T-cell (primary cell): ENCODE results near the gene SLC35G2. TPM values are rescaled to one million over a fixed set of nuclear protein-coding genes. Genes with fewer than 3 reads are reported as not detected.
A peak's percentile ranks its signal among the peaks of the same experiment; 100 is the strongest.

Experiments
- ATAC-seq, 4 experiments: fragments of 200-7000 bp in 3 of 4; fragments of 150-1000 bp in 1 of 4; cut with Tn5 transposase; replicated peaks in 1 of 4; 1 replicate in 3 of 4; 2 replicates in 1 of 4; pipeline ENCODE4 v1.10.0; 2021; ENCODE audit warnings: moderate library complexity in 3 of 4, mild to moderate bottlenecking in 2 of 4, moderate number of reproducible peaks in 1 of 4
- CTCF ChIA-PET, 2 donors: fragments of 300-600 bp; sonication (Branson Sonifier 250); formaldehyde crosslinking; loops; one replicate each; lab custom pipeline; 2022; ENCODE audit warnings: antibody characterized with exemption in 2 of 2; lab: Charles Lee
- POLR2A ChIA-PET, 2 donors: fragments of 300-600 bp; sonication (Branson Sonifier 250); formaldehyde crosslinking; loops; one replicate each; lab custom pipeline; 2022; ENCODE audit warnings: antibody characterized with exemption in 2 of 2; lab: Charles Lee
- DNase-seq, 35 experiments: peaks; one replicate each; pipeline versions ENCODE4 v3.0.0 to v3.0.0-alpha.2; 2013 to 2023
- H3K27ac ChIP-seq: one replicate; pipeline ENCODE4 v1.5.1; 2013; ENCODE audit warnings: low read length
- H3K27me3 ChIP-seq, 2 experiments: replicated peaks in 1 of 2; 1 replicate in 1 of 2; 2 replicates in 1 of 2; pipeline versions ENCODE4 v1.6.1 to v1.7.0; 2013; ENCODE audit warnings: low read length in 1 of 2, mixed read lengths in 1 of 2; ENCODE audit not compliant: control insufficient read depth in 2 of 2, insufficient read depth in 2 of 2; ENCODE audit errors: extremely low read depth in 1 of 2
- H3K36me3 ChIP-seq, 2 donors: 1 replicate in 1 of 2; 2 replicates in 1 of 2; pipeline versions ENCODE4 v1.6.1 to v1.7.0; 2013; ENCODE audit warnings: low read length in 1 of 2; ENCODE audit not compliant: control insufficient read depth in 2 of 2, insufficient read depth in 1 of 2; ENCODE audit errors: extremely low read depth in 1 of 2
- H3K4me1 ChIP-seq, 2 experiments: 1 replicate in 1 of 2; 2 replicates in 1 of 2; pipeline versions ENCODE4 v1.6.1 to v1.7.0; 2013; ENCODE audit warnings: low read length in 2 of 2, mixed read lengths in 1 of 2; ENCODE audit not compliant: insufficient read depth in 2 of 2, control insufficient read depth in 1 of 2; ENCODE audit errors: extremely low read depth in 1 of 2
- H3K4me3 ChIP-seq, 2 donors: 1 replicate in 1 of 2; 2 replicates in 1 of 2; pipeline versions ENCODE4 v1.5.1 to v1.7.0; 2013; ENCODE audit warnings: mild to moderate bottlenecking in 2 of 2, low read length in 1 of 2, moderate library complexity in 1 of 2; ENCODE audit not compliant: control insufficient read depth in 1 of 2; ENCODE audit errors: extremely low read depth in 1 of 2
- H3K9me3 ChIP-seq: 2 replicates; pipeline ENCODE4 v1.7.0; 2013
- H3K27ac Mint-ChIP-seq, 2 donors: one replicate each; pipeline ENCODE4 v1.8.0; 2020 to 2021; ENCODE audit warnings: mild to moderate bottlenecking in 2 of 2, mixed read lengths in 2 of 2
- H3K27me3 Mint-ChIP-seq, 2 donors: one replicate each; pipeline ENCODE4 v1.8.0; 2021 to 2022; ENCODE audit warnings: mixed read lengths in 2 of 2
- H3K36me3 Mint-ChIP-seq: one replicate; pipeline ENCODE4 v1.8.0; 2021; ENCODE audit warnings: mixed read lengths
- H3K4me1 Mint-ChIP-seq, 3 donors: one replicate each; pipeline ENCODE4 v1.8.0; 2020 to 2022; ENCODE audit warnings: mixed read lengths in 3 of 3, mild to moderate bottlenecking in 1 of 3
- H3K4me3 Mint-ChIP-seq, 3 donors: one replicate each; pipeline ENCODE4 v1.8.0; 2020 to 2022; ENCODE audit warnings: mild to moderate bottlenecking in 3 of 3, mixed read lengths in 3 of 3, moderate library complexity in 3 of 3
- H3K9me3 Mint-ChIP-seq, 3 donors: one replicate each; pipeline ENCODE4 v1.8.0; 2020 to 2022; ENCODE audit warnings: mixed read lengths in 3 of 3
- WGBS: methylation state at CpG from one replicate; pipeline ENCODE4 v1.1.5; 2013; ENCODE audit warnings: missing lambda C conversion rate; ENCODE audit not compliant: insufficient coverage; 5-methylcytosine and 5-hydroxymethylcytosine counted together
- total RNA-seq, 35 experiments: library from RNA in 6 of 35; stranded (reverse) in 6 of 35; fragments of 120-200 nt in 1 of 35; gene quantifications; one replicate each; pipeline versions ENCODE4 v1.2.1 to v1.2.4 and lab custom pipeline; 2013 to 2026

The SLC35G2 gene
- total RNA-seq, 5 donors from 2014 or later (not counting 1 experiment from before 2014, with no cell fraction given), result 0.16 to 1.2 (median 0.29) TPM; not detected in 1

DNA sequence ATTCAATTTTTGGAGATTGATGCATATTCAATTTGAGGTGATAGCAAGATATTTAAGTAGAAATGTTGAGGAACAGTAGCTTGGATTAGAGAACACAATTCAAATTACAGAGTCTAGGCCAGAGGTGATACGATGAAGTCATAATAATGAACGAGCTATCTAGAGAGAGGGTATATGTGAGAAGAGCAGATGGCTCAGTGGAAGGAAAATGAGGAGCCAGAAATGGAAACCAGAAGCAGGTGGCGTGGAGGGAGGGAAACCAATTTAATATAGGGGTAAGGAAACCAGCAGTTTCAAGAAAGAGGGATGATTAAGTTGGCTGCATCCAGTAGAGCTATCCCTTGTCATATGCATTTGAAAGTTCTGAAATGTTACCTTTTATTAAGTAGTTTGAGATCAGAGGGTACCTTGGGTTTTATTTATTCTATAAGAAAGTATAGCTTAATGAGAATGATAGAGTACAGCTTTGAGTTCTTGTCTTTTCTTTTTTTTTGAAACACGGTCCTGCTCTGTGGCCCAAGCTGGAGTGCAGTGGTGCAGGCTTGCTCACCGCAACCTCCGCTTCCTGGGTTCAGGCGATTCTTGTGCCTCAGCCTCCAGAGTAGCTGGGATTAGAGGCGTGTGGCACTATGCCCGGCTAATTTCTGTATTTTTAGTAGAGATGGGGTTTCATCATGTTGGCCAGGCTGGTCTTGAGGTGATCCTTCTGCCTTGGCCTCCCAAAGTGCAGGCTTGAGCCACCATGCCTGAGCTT is 65.2 kb downstream of the SLC35G2 start:
- Histone ChIP-seq H3K4me3 (no peak overlapping the region), H3K9me3 (no peaks in the 10 kb centered on the region), H3K4me1 (peaks cover 33 to 38% of the 10 kb centered on the region in 2 experiments), H3K27me3 (no peaks in the 10 kb centered on the region), H3K36me3 (no peaks in the 10 kb centered on the region), H3K27ac (peak overlapping the region; percentile 73)
- Mint-ChIP-seq H3K9me3 (peaks cover 0 to 4% (median 4%) of the 10 kb centered on the region in 3 donors), H3K4me1 (peaks cover 83 to 86% (median 84%) of the 10 kb centered on the region in 3 donors), H3K4me3 (peak overlapping the region in 2 of 3 donors; percentile 11 to 15), H3K27me3 (no peaks in the 10 kb centered on the region), H3K36me3 (peaks cover 9% of the 10 kb centered on the region), H3K27ac (peak overlapping the region; percentile 77 to 81)
- DNase-seq (no peak), ATAC-seq (no peak)
- POLR2A ChIA-PET, result interaction anchor here (0.6 to 1.0 kb wide), 5 partner anchors 22 to 135 kb away, joined by 3 to 5 read pairs (median 5); partner anchors contain the start of gene NCK1 (in 2 of the 2)
- CTCF ChIA-PET, result interaction anchor here (0.5 to 2.2 kb wide), 8 partner anchors 16 to 696 kb away, joined by 3 to 5 read pairs (median 3); partner anchors contain the start of gene NCK1 (in 1 of the 2)
- WGBS, result 89% methylated on average over 7 of the region's 9 CpGs

- H3K36me3 ChIP-seq, result peaks cover 0 to 2% of the 10 kb centered on the region in 2 donors
- H3K27ac Mint-ChIP-seq, result peak overlapping the region; percentile 81 to 89
- CTCF ChIA-PET, result interaction anchor here (1.3 to 2.2 kb wide), 3 partner anchors 14 to 62 kb away, joined by 3 to 5 read pairs (median 3); no protein-coding TSS in a partner anchor
- no peaks in the 10 kb centered on the region for H3K27me3 Mint-ChIP-seq
- peak overlapping the region; percentile 73 for H3K27ac ChIP-seq
- no peaks in the 10 kb centered on the region for H3K27me3 ChIP-seq
- ATAC-seq (peak; percentile 71 to 90 (median 85)), DNase-seq (peak in 1 of 35 experiments; percentile 53)
- no peaks in the 10 kb centered on the region for H3K9me3 ChIP-seq
- H3K4me3 Mint-ChIP-seq, result peak overlapping the region; percentile 51 to 55 (median 54)
- H3K4me1 ChIP-seq, result peaks cover 33 to 41% of the 10 kb centered on the region in 2 experiments
- peaks cover 84 to 88% (median 84%) of the 10 kb centered on the region in 3 donors for H3K4me1 Mint-ChIP-seq
- peaks cover 16% of the 10 kb centered on the region for H3K36me3 Mint-ChIP-seq
- WGBS, result 36% methylated on average over 2 of the region's 5 CpGs
- H3K9me3 Mint-ChIP-seq, result peaks cover 0 to 4% (median 4%) of the 10 kb centered on the region in 3 donors
- POLR2A ChIA-PET, result interaction anchor here in 1 of 2 donors (0.6 kb wide), 1 partner anchor 20 kb away, joined by 6 read pairs; no protein-coding TSS in a partner anchor
- H3K4me3 ChIP-seq, result peak overlapping the region in 1 of 2 donors; percentile 38
Measured at GRCh38 chr3:136885357-136886213, 66.7 kb downstream of the SLC35G2 start.

- POLR2A ChIA-PET, result no interaction called here
- H3K9me3 Mint-ChIP-seq, result peaks cover 0 to 4% (median 0%) of the 10 kb centered on the region in 3 donors
- H3K36me3 ChIP-seq, result peaks cover 3 to 4% of the 10 kb centered on the region in 2 donors
- H3K27ac Mint-ChIP-seq, result no peak overlapping the region
- ATAC-seq, result no peak
- 83% methylated on average over 18 of the region's 24 CpGs for WGBS
- CTCF ChIA-PET, result no interaction called here
- peaks cover 2% of the 10 kb centered on the region for H3K9me3 ChIP-seq
- no peak overlapping the region for H3K4me3 ChIP-seq
- peaks cover 79 to 86% (median 83%) of the 10 kb centered on the region in 3 donors for H3K4me1 Mint-ChIP-seq
- peaks cover 35% of the 10 kb centered on the region for H3K36me3 Mint-ChIP-seq
- H3K4me1 ChIP-seq, result peaks cover 24 to 30% of the 10 kb centered on the region in 2 experiments
- H3K27me3 ChIP-seq, result no peaks in the 10 kb centered on the region
- no peak overlapping the region for H3K4me3 Mint-ChIP-seq
- H3K27me3 Mint-ChIP-seq, result no peaks in the 10 kb centered on the region
- no peak overlapping the region for H3K27ac ChIP-seq
- DNase-seq, result no peak
Measured at GRCh38 chr3:136889947-136890346, 71.0 kb downstream of the SLC35G2 start.

DNA sequence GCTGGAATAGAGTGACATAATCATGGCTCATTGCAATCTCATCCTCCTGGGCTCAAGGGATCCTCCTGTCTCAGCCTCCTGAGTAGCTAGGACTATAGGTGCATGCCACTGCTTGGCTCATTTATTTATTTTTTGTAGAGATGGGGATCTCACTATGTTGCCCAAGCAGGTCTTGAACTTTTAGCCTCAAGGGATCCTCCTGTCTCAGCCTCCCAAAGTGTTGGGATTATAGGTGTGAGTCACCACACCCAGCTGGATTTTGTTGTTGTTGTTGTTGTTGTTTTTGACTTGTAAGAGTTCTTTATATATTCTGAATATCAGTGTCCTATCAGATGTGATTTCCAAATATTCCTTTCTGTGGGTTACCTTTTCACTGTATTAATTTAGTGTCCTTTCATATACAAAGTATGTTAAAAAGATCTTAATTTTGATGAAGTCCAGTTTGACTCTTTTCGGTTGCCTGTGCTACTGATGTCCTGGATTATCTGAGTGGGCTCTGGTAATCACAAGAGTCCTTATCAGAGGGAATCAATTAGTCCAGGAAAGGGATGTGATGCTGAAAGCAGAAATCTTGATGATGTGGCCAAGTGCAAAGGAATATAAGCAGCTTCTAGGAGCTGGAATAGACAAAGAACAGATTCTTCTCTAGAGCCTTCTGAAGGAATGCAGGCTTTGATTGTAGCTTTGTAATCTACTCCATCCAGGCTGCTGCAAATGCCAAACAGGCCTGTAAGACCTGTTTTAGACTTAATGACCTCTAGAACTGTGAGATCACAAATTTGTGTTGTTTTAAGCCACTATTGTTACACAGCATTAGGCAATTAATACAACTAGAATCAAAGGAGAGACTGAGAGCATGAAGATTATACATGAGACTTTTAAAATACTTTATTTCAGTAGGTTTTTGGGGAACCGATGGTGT is 73.3 kb downstream of the SLC35G2 start:
- Mint-ChIP-seq H3K4me3 (peak overlapping the region in 1 of 3 donors; percentile 35), H3K9me3 (peaks cover 0 to 4% (median 0%) of the 10 kb centered on the region in 3 donors), H3K27me3 (no peaks in the 10 kb centered on the region), H3K36me3 (peaks cover 42% of the 10 kb centered on the region), H3K27ac (peak overlapping the region; percentile 14 to 49), H3K4me1 (peaks cover 72 to 77% (median 73%) of the 10 kb centered on the region in 3 donors)
- Histone ChIP-seq H3K4me1 (peaks cover 9 to 22% of the 10 kb centered on the region in 2 experiments), H3K27ac (no peak overlapping the region), H3K27me3 (no peaks in the 10 kb centered on the region), H3K9me3 (peaks cover 2% of the 10 kb centered on the region), H3K4me3 (no peak overlapping the region), H3K36me3 (peaks cover 3 to 4% of the 10 kb centered on the region in 2 donors)
- ChIA-PET CTCF (interaction anchor here in 1 of 2 donors (0.6 kb wide), 1 partner anchor 33 kb away, joined by 3 read pairs; no protein-coding TSS in a partner anchor), POLR2A (interaction anchor here in 1 of 2 donors (0.6 kb wide), 1 partner anchor 41 kb away, joined by 4 read pairs; no protein-coding TSS in a partner anchor)
- no peak for DNase-seq
- WGBS, result no CpG with 5 or more reads among the region's 2 CpGs
- ATAC-seq, result no peak

DNA sequence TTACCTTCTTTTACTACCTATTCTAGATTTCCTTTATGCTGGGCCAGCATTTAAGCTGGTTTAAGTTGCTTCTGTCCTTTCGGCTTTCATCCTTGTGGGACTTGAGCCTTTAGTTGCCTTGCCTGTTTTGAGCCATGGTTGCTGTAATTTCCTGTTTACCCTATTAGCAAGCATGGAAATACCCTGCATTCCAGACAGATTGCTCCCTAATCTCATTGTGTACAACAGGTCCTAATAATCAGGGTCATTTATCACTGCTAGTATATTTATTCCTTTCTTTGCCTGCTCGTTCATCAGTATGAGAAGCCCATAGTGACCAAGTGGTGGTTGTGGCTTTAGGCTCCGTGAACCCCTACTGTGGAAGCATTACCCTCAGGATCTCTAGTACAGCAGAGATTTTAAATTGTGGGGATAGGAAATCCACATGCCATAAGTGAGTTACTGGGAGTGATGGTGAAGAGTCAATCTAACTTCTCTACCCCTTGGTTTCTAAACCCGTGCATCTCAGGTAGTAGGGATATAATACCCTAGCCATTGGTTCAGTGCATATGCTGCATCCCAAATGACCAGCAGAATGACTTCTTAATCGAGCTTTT is 75.0 kb downstream of the SLC35G2 start:
- Mint-ChIP-seq H3K36me3 (peaks cover 41% of the 10 kb centered on the region), H3K4me3 (peak overlapping the region in 1 of 3 donors; percentile 31), H3K4me1 (peaks cover 71 to 75% (median 74%) of the 10 kb centered on the region in 3 donors), H3K9me3 (peaks cover 0 to 4% (median 0%) of the 10 kb centered on the region in 3 donors), H3K27ac (no peak overlapping the region), H3K27me3 (no peaks in the 10 kb centered on the region)
- CTCF ChIA-PET, result interaction anchor here in 1 of 2 donors (0.6 kb wide), 1 partner anchor 141 kb away, joined by 11 read pairs; no protein-coding TSS in a partner anchor
- Histone ChIP-seq H3K36me3 (peaks cover 3 to 4% of the 10 kb centered on the region in 2 donors), H3K4me3 (no peak overlapping the region), H3K9me3 (peaks cover 2% of the 10 kb centered on the region), H3K4me1 (peaks cover 7 to 17% of the 10 kb centered on the region in 2 experiments), H3K27ac (no peak overlapping the region), H3K27me3 (no peaks in the 10 kb centered on the region)
- WGBS, result no CpG with 5 or more reads among the region's 5 CpGs
- POLR2A ChIA-PET, result no interaction called here
- DNase-seq, result no peak
- no peak for ATAC-seq
